Ascending aorta (tissue), 2 donors: ENCODE data around the gene MYMK. TPM values are rescaled to one million over a fixed set of nuclear protein-coding genes. Genes with fewer than 3 reads are reported as not detected.

Source experiments
- DNase-seq, 2 donors: peaks; one replicate each; pipeline ENCODE4 v3.0.0-alpha.2; 2019; ENCODE audit warnings: low spot score in 2 of 2
- H3K27ac ChIP-seq, 2 donors: fragments of 200-600 bp; sonication (generic); one replicate each; pipeline ENCODE4 v1.5.1; 2016 to 2017; ENCODE audit warnings: mild to moderate bottlenecking in 1 of 2
- H3K27me3 ChIP-seq: fragments of 200-600 bp; sonication (generic); one replicate; pipeline ENCODE4 v1.5.1; 2017
- H3K36me3 ChIP-seq, 2 donors: fragments of 200-600 bp; sonication (generic); one replicate each; pipeline ENCODE4 v1.5.1; 2016
- H3K4me1 ChIP-seq, 2 donors: fragments of 200-600 bp; sonication (generic); one replicate each; pipeline ENCODE4 v1.5.1; 2016 to 2017; ENCODE audit warnings: mild to moderate bottlenecking in 1 of 2
- H3K4me3 ChIP-seq, 2 donors: fragments of 200-600 bp; sonication (generic); one replicate each; pipeline ENCODE4 v1.5.1; 2016 to 2017; ENCODE audit warnings: mild to moderate bottlenecking in 1 of 2
- H3K9me3 ChIP-seq, 2 donors: fragments of 200-600 bp; sonication (generic); one replicate each; pipeline ENCODE4 v1.5.1; 2016
- CTCF ChIP-seq, 3 experiments: fragments of 200-600 bp in 2 of 3; fragments of 450-650 bp in 1 of 3; sonication (generic) in 2 of 3; IDR thresholded peaks; one replicate each; pipeline ENCODE4 v1.5.1; 2016 to 2019; ENCODE audit warnings: antibody characterized with exemption in 3 of 3, mild to moderate bottlenecking in 1 of 3, moderate library complexity in 1 of 3
- intact Hi-C: fragments of 100-400 bp; cut with DNase I; formaldehyde crosslinking; loops from one replicate; pipeline ENCODE4 v1.15.1; 2023
- total RNA-seq: library from RNA; depleted of rRNA; stranded (reverse); fragments of >200 nt; gene quantifications from one replicate; pipeline ENCODE4 v1.1.0, GENCODE V29; 2016

The MYMK gene
- total RNA-seq, 1 donor from 2014 or later: not detected

- no peak overlapping the region for H3K27ac ChIP-seq
- no peaks in the 10 kb centered on the region for H3K27me3 ChIP-seq
- H3K9me3 ChIP-seq: no peaks in the 10 kb centered on the region
- intact Hi-C loops: no loop called here
- H3K36me3 ChIP-seq: no peaks in the 10 kb centered on the region
- H3K4me1 ChIP-seq: peaks cover 3 to 13% of the 10 kb centered on the region in 2 donors
- H3K4me3 ChIP-seq: no peak overlapping the region
- DNase-seq: no peak
- TF ChIP-seq CTCF (IDR thresholded peaks at IDR 0.05): no peak
These were observed 30.0 kb upstream of the MYMK start for GRCh38 chr9:133554729-133555128.

DNA sequence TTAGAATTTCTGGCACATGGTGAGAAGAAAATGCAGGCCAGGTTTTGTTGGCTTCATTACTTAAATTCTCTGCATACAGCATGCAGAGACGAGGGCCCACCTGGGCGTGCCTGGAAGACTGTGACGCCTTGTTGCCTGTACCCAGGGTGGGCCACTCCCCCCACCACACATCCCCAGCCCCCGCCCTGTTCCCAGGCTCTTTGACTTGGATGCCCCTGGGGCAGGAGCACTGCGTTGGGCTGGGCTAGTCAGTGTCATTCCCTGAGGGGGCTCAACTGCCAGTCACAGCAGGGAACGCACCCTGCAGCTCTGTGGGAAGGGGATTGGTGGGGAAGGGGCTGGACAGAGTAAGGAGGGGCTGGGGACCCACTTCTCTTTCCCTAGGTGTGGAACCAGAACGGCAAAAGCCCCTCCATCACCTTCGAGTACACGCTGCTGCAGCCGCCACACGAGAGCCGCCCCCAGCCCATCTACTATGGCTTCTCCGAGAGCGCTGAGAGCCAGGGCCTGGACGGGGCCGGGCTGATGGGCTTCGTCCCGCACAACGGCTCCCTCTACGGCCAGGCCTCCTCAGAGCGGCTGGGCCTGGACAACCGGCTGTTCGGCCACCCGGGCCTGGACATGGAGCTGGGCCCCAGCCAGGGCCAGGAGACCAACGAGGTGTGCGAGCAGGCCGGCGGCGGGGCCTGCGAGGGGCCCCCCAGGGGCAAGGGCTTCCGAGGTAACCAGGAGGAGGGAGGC lies 29.4 kb upstream of the MYMK start:
- intact Hi-C loops: no loop called here
- Histone ChIP-seq H3K4me1 (peaks cover 3 to 13% of the 10 kb centered on the region in 2 donors), H3K9me3 (no peaks in the 10 kb centered on the region), H3K27me3 (no peaks in the 10 kb centered on the region), H3K27ac (no peak overlapping the region), H3K36me3 (no peaks in the 10 kb centered on the region), H3K4me3 (no peak overlapping the region)
- no peak for DNase-seq
- TF ChIP-seq CTCF (IDR thresholded peaks at IDR 0.05): no peak

- H3K4me3 ChIP-seq: no peak overlapping the region
- H3K4me1 ChIP-seq: peaks cover 3 to 5% of the 10 kb centered on the region in 2 donors
- TF ChIP-seq CTCF (IDR thresholded peaks at IDR 0.05): no peak
- intact Hi-C loops: no loop called here
- no peaks in the 10 kb centered on the region for H3K36me3 ChIP-seq
- no peaks in the 10 kb centered on the region for H3K9me3 ChIP-seq
- H3K27me3 ChIP-seq: no peaks in the 10 kb centered on the region
- no peak overlapping the region for H3K27ac ChIP-seq
- DNase-seq: no peak
These were observed 28.4 kb upstream of the MYMK start for GRCh38 chr9:133553123-133553522.

DNA sequence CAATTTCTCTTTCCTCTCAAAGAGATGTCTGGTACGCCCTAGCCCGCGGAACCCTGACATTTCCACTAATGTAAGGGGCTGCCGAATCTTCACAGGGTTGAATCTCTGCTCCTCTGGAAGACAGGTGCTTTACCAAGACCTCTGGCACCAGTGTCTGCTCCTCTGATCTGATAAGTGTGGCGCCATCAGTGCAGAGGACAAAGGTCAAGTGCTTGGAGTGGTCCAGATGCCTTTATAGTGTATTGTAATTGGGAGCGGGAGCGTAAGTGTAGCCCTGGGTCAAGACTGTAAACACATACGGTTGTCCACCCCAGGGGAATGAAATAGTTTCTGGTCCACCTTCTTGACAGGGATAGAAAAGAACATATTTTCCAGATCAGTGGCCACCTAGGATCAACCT lies 27.5 kb upstream of the MYMK start:
- Histone ChIP-seq H3K4me1 (no peaks in the 10 kb centered on the region), H3K4me3 (no peak overlapping the region), H3K27me3 (no peaks in the 10 kb centered on the region), H3K27ac (no peak overlapping the region), H3K36me3 (no peaks in the 10 kb centered on the region), H3K9me3 (no peaks in the 10 kb centered on the region)
- TF ChIP-seq CTCF (IDR thresholded peaks at IDR 0.05): no peak
- intact Hi-C loops: no loop called here
- DNase-seq: no peak

DNA sequence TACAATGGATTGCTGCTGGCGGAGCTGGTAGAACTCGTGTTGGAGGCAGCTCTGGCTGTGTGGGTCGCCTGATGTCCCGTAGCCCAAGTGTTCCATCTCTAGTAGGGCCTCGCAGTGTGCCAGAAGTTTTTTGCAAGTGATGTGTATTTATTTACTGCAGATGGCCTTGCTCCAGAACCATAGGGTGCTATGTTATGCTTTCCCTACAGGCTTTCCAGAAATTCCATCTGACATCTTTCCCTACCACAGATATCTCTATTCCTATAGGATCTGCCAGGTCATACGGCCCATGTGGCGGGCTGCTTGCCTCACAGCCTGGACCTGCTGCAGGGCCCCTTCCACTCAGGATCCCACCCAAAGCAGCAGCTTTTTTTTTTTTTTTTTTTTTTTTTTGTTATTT lies 26.7 kb upstream of the MYMK start:
- no peaks in the 10 kb centered on the region for H3K9me3 ChIP-seq
- no peaks in the 10 kb centered on the region for H3K4me1 ChIP-seq
- no peaks in the 10 kb centered on the region for H3K27me3 ChIP-seq
- no peak for TF ChIP-seq CTCF (IDR thresholded peaks at IDR 0.05)
- H3K4me3 ChIP-seq: no peak overlapping the region
- H3K36me3 ChIP-seq: no peaks in the 10 kb centered on the region
- H3K27ac ChIP-seq: no peak overlapping the region
- intact Hi-C loops: no loop called here
- no peak for DNase-seq

DNA sequence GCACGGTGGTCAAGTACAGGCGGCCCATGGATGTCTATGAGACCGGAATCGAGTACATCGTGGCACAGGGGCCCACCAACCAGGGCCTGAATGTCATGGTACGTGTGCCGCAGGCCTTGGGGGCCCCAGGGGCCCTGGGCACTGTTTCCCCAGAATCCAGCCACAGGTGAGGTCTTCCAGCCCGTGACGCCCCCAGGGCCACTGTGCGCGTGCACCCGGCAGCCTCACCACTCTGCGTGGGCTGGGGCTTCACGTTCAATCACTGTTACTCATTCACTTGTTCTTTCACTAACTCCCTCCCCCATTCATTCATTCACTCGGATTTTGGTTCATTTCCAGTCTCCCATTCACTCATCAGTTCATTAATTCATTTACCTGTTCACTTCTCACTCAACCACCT lies 22.4 kb upstream of the MYMK start:
- intact Hi-C loops: no loop called here
- Histone ChIP-seq H3K36me3 (no peaks in the 10 kb centered on the region), H3K27me3 (no peaks in the 10 kb centered on the region), H3K27ac (no peak overlapping the region), H3K4me1 (no peaks in the 10 kb centered on the region), H3K4me3 (no peak overlapping the region), H3K9me3 (no peaks in the 10 kb centered on the region)
- no peak for DNase-seq
- TF ChIP-seq CTCF (IDR thresholded peaks at IDR 0.05): no peak
